K562 (cell line): ENCODE data around the gene CPT1B. TPM values are rescaled to one million over a fixed set of nuclear protein-coding genes. Genes with fewer than 3 reads are reported as not detected.
A peak's percentile ranks its signal among the peaks of the same experiment; 100 is the strongest.

Source experiments
- ESRRB ChIP-seq: fragments of 250-450 bp; sonication (Bioruptor Pico); IDR thresholded peaks from 2 replicates; pipeline ENCODE4 v1.5.0; 2020; ENCODE audit warnings: mild to moderate bottlenecking, moderate library complexity, borderline replicate concordance
- NFYB ChIP-seq: IDR thresholded peaks from 2 replicates; pipeline ENCODE4 v1.6.1; 2011; ENCODE audit warnings: mild to moderate bottlenecking, moderate library complexity; ENCODE audit not compliant: insufficient read length; ENCODE audit errors: extremely low read depth
- YY1 ChIP-seq, 3 experiments: IDR thresholded peaks; 2 replicates each; pipeline ENCODE4 v1.6.1; 2011; ENCODE audit warnings: low read length in 2 of 3, mild to moderate bottlenecking in 2 of 3, moderate library complexity in 2 of 3, borderline replicate concordance in 1 of 3, control low read depth in 1 of 3, low read depth in 1 of 3; ENCODE audit not compliant: insufficient read depth in 3 of 3, insufficient replicate concordance in 2 of 3, control insufficient read depth in 1 of 3, insufficient read length in 1 of 3; ENCODE audit errors: extremely low read depth in 1 of 3
- ZBTB7A ChIP-seq: IDR thresholded peaks from 2 replicates; pipeline ENCODE4 v1.6.1; 2011; ENCODE audit warnings: low read depth, mild to moderate bottlenecking, low read length, moderate library complexity, borderline replicate concordance; ENCODE audit not compliant: control insufficient read depth
- ZNF124 ChIP-seq: sonication (generic); formaldehyde crosslinking; IDR thresholded peaks from 2 replicates; pipeline ENCODE4 v1.8.1; 2022; ENCODE audit warnings: missing genetic modification reagents
- ZNF507 ChIP-seq: conservative IDR thresholded peaks from 2 replicates; pipeline ENCODE4 v1.6.1; 2017; ENCODE audit warnings: missing genetic modification characterization, missing compliant biosample characterization
- ZNF707 ChIP-seq: fragments of 250-450 bp; sonication (Bioruptor Pico); conservative IDR thresholded peaks from 2 replicates; pipeline ENCODE4 v1.8.0; 2022; ENCODE audit warnings: inconsistent platforms, mild to moderate bottlenecking, moderate library complexity
- polyA plus RNA-seq, 8 experiments: library from polyadenylated mRNA; depleted of rRNA in 4 of 8; stranded (reverse) in 5 of 8; unstranded in 3 of 8; fragments of >200 nt; fragmentation: Nextera tagmentation in 2 of 8; fragmentation: Illumina TruSeq in 1 of 8; extraction: Ambion mirVana in 2 of 8; extraction: Trizol in 1 of 8; gene quantifications; 2 replicates each; pipeline versions ENCODE4 v1.2.1 to v1.2.3, GENCODE V29; 2011 to 2014; ENCODE audit warnings: inconsistent platforms in 1 of 8, missing spikeins in 1 of 8
- total RNA-seq, 7 experiments: library from RNA; depleted of rRNA in 6 of 7; stranded (reverse); fragments of >200 nt in 6 of 7; fragmentation: Illumina TruSeq in 2 of 7; extraction: Trizol in 2 of 7; gene quantifications; 2 replicates each; pipeline versions ENCODE4 v1.2.1 to v1.2.3, GENCODE V29; 2011 to 2021; ENCODE audit warnings: low replicate concordance in 1 of 7
- TF ChIP-seq, protein P1 (sequence below), 3 experiments: IDR thresholded peaks in 2 of 3; conservative IDR thresholded peaks in 1 of 3; 2 replicates each; pipeline ENCODE4 v1.5.1; 2011 to 2012; ENCODE audit warnings: low read length in 3 of 3, mild to moderate bottlenecking in 3 of 3, control low read depth in 2 of 3, improper control_type of control experiment in 1 of 3, inconsistent platforms in 1 of 3, low read depth in 1 of 3, mixed read lengths in 1 of 3, moderate library complexity in 1 of 3; ENCODE audit not compliant: insufficient read depth in 2 of 3
- TF ChIP-seq, protein P2 (sequence below): fragments of 250-450 bp; sonication (Bioruptor Pico); IDR thresholded peaks from 2 replicates; pipeline ENCODE4 v1.4.0; 2020
- TF ChIP-seq, protein P3 (sequence below): conservative IDR thresholded peaks from 2 replicates; pipeline ENCODE4 v1.6.1; 2011; ENCODE audit warnings: low read depth, mild to moderate bottlenecking, low read length; ENCODE audit not compliant: control insufficient read depth
- TF ChIP-seq, protein P4 (sequence below): fragments of 200-800 bp; sonication (Bioruptor generic); IDR thresholded peaks from 2 replicates; pipeline ENCODE4 v1.6.1; 2017; ENCODE audit warnings: missing genetic modification characterization, missing compliant biosample characterization
- TF ChIP-seq, protein P5 (sequence below): fragments of 200-800 bp; sonication (Bioruptor generic); IDR thresholded peaks from 2 replicates; pipeline ENCODE4 v1.6.1; 2017; ENCODE audit warnings: missing genetic modification characterization, missing compliant biosample characterization

Gene CPT1B
- total and polyA plus RNA-seq, 9 of the 15 experiments (the other 6 are each of a cell fraction or from before 2014, with no cell fraction given): 0.35 to 6.1 (median 2.6) TPM

DNA sequence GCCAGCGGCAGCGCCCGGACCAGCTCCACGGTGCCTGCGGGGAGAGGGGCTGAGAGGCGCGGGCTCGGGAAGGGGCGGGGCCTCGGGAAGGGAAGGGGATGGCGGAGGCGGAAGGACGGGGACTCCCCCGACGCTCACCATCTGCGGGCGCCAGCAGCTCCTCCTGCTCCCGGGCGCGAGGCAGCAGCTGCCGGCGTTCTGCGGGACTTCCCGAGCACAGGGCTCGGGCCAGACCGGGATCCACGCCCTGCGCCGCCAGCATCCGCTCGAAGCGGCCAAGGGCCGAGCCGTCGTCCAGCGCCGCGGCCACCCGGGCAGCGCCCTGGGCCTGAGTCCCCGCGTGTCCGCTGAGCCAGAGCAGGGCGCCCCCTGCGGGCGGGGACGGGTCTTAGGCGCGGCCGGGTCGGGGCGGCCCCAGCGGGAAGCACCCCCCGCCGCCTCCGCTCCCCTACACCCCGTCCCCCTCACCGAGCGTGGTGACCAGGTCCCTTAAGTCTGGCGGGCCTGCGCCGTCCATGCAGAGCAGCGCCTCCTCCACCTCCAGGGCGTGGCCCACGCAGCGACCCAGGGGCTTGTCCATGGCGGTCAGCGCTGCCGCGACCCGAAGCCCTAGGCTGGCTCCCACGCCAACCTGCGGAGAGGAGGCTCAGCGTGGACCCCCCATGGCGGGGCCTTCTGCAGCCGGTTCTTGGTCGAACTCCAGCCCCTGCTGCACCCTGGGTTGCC, 52.0 kb downstream of the CPT1B start (continued):
- TF ChIP-seq, protein P1, sequence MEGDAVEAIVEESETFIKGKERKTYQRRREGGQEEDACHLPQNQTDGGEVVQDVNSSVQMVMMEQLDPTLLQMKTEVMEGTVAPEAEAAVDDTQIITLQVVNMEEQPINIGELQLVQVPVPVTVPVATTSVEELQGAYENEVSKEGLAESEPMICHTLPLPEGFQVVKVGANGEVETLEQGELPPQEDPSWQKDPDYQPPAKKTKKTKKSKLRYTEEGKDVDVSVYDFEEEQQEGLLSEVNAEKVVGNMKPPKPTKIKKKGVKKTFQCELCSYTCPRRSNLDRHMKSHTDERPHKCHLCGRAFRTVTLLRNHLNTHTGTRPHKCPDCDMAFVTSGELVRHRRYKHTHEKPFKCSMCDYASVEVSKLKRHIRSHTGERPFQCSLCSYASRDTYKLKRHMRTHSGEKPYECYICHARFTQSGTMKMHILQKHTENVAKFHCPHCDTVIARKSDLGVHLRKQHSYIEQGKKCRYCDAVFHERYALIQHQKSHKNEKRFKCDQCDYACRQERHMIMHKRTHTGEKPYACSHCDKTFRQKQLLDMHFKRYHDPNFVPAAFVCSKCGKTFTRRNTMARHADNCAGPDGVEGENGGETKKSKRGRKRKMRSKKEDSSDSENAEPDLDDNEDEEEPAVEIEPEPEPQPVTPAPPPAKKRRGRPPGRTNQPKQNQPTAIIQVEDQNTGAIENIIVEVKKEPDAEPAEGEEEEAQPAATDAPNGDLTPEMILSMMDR (IDR thresholded peaks at IDR 0.05 in 2 of 3, conservative IDR thresholded peaks at IDR 0.05 in 1 of 3; ENCODE audit: insufficient read depth in 2 of 3, low read depth in 1 of 3, low read length in 3 of 3): peak; percentile 42 to 64 (median 52)
- TF ChIP-seq, protein P2, sequence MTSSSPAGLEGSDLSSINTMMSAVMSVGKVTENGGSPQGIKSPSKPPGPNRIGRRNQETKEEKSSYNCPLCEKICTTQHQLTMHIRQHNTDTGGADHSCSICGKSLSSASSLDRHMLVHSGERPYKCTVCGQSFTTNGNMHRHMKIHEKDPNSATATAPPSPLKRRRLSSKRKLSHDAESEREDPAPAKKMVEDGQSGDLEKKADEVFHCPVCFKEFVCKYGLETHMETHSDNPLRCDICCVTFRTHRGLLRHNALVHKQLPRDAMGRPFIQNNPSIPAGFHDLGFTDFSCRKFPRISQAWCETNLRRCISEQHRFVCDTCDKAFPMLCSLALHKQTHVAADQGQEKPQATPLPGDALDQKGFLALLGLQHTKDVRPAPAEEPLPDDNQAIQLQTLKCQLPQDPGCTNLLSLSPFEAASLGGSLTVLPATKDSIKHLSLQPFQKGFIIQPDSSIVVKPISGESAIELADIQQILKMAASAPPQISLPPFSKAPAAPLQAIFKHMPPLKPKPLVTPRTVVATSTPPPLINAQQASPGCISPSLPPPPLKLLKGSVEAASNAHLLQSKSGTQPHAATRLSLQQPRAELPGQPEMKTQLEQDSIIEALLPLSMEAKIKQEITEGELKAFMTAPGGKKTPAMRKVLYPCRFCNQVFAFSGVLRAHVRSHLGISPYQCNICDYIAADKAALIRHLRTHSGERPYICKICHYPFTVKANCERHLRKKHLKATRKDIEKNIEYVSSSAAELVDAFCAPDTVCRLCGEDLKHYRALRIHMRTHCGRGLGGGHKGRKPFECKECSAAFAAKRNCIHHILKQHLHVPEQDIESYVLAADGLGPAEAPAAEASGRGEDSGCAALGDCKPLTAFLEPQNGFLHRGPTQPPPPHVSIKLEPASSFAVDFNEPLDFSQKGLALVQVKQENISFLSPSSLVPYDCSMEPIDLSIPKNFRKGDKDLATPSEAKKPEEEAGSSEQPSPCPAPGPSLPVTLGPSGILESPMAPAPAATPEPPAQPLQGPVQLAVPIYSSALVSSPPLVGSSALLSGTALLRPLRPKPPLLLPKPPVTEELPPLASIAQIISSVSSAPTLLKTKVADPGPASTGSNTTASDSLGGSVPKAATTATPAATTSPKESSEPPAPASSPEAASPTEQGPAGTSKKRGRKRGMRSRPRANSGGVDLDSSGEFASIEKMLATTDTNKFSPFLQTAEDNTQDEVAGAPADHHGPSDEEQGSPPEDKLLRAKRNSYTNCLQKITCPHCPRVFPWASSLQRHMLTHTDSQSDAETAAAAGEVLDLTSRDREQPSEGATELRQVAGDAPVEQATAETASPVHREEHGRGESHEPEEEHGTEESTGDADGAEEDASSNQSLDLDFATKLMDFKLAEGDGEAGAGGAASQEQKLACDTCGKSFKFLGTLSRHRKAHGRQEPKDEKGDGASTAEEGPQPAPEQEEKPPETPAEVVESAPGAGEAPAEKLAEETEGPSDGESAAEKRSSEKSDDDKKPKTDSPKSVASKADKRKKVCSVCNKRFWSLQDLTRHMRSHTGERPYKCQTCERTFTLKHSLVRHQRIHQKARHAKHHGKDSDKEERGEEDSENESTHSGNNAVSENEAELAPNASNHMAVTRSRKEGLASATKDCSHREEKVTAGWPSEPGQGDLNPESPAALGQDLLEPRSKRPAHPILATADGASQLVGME (CRISPR knock-in tag): 0 out of 2 replicates have a peak, but pooled peaks have one; percentile 18
- TF ChIP-seq ZNF124 (no peak), YY1 (IDR thresholded peaks at IDR 0.05; ENCODE audit: borderline replicate concordance in 1 of 3, control insufficient read depth in 1 of 3, extremely low read depth in 1 of 3, insufficient read depth in 3 of 3, insufficient read length in 1 of 3, insufficient replicate concordance in 2 of 3, low read depth in 1 of 3, low read length in 2 of 3) (peak in 2 of 3 experiments; percentile 35 to 39), ZNF707 (no peak), ESRRB (CRISPR knock-in tag) (no peak), ZBTB7A (peak; percentile 60; the same call in 1 of the 2 replicates), ZNF507 (tag) (no peak), NFYB (no peak)
- TF ChIP-seq, protein P3, sequence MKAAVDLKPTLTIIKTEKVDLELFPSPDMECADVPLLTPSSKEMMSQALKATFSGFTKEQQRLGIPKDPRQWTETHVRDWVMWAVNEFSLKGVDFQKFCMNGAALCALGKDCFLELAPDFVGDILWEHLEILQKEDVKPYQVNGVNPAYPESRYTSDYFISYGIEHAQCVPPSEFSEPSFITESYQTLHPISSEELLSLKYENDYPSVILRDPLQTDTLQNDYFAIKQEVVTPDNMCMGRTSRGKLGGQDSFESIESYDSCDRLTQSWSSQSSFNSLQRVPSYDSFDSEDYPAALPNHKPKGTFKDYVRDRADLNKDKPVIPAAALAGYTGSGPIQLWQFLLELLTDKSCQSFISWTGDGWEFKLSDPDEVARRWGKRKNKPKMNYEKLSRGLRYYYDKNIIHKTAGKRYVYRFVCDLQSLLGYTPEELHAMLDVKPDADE: 0 out of 2 replicates have a peak, but pooled peaks have one; percentile 20
- TF ChIP-seq, protein P4, sequence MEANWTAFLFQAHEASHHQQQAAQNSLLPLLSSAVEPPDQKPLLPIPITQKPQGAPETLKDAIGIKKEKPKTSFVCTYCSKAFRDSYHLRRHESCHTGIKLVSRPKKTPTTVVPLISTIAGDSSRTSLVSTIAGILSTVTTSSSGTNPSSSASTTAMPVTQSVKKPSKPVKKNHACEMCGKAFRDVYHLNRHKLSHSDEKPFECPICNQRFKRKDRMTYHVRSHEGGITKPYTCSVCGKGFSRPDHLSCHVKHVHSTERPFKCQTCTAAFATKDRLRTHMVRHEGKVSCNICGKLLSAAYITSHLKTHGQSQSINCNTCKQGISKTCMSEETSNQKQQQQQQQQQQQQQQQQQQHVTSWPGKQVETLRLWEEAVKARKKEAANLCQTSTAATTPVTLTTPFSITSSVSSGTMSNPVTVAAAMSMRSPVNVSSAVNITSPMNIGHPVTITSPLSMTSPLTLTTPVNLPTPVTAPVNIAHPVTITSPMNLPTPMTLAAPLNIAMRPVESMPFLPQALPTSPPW: peak; percentile 69
- TF ChIP-seq, protein P5, sequence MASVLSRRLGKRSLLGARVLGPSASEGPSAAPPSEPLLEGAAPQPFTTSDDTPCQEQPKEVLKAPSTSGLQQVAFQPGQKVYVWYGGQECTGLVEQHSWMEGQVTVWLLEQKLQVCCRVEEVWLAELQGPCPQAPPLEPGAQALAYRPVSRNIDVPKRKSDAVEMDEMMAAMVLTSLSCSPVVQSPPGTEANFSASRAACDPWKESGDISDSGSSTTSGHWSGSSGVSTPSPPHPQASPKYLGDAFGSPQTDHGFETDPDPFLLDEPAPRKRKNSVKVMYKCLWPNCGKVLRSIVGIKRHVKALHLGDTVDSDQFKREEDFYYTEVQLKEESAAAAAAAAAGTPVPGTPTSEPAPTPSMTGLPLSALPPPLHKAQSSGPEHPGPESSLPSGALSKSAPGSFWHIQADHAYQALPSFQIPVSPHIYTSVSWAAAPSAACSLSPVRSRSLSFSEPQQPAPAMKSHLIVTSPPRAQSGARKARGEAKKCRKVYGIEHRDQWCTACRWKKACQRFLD (CRISPR knock-in tag): no peak
